HCT116 (cell line): ENCODE results near the gene HDAC7. TPM values are rescaled to one million over a fixed set of nuclear protein-coding genes. Genes with fewer than 3 reads are reported as not detected.

Experiments used
- ATAC-seq: fragments of 200-7000 bp; cut with Tn5 transposase; 2 replicates; pipeline ENCODE4 v1.9.1; 2020; ENCODE audit warnings: mild to moderate bottlenecking, moderate library complexity
- BruUV-seq: library from RNA; stranded (reverse); fragments of 400-500 nt; replicated peaks from 2 replicates; lab custom pipeline; 2021; lab: Mats Ljungman, UMichigan
- CTCF ChIA-PET: fragments of 300-600 bp; sonication (Branson Sonifier 250); formaldehyde crosslinking; loops from one replicate; lab custom pipeline; 2021; ENCODE audit warnings: antibody characterized with exemption; lab: Charles Lee
- POLR2A ChIA-PET: fragments of 300-600, 350-600 bp; sonication (Branson Sonifier 250); formaldehyde crosslinking; loops from one replicate; lab custom pipeline; 2021; ENCODE audit warnings: antibody characterized with exemption; lab: Charles Lee
- RAD21 ChIA-PET, 2 experiments: fragments of 300-600 bp; sonication (Branson Sonifier 250); formaldehyde crosslinking; loops; one replicate each; lab custom pipeline; 2023; ENCODE audit warnings: low total read pairs in 2 of 2; ENCODE audit not compliant: uncharacterized antibody in 2 of 2, unreplicated experiment in 2 of 2, low non-redundant PET in 1 of 2; lab: Charles Lee
- DNase-seq: peaks from one replicate; pipeline ENCODE4 v3.0.0-alpha.2; 2010; ENCODE audit warnings: low read depth, low spot score
- H2AFZ ChIP-seq: fragments of 200-600 bp; shearing (Covaris generic), sonication (generic); 2 replicates; pipeline ENCODE4 v1.6.1; 2017; ENCODE audit warnings: low read depth, mixed run types, mixed read lengths, antibody characterized with exemption, low read length; ENCODE audit not compliant: poor library complexity, severe bottlenecking
- H3K27ac ChIP-seq: 2 replicates; pipeline ENCODE4 v1.5.1; 2012; ENCODE audit warnings: low read depth, low read length
- H3K27me3 ChIP-seq: fragments of 200-600 bp; sonication (generic); 2 replicates; pipeline ENCODE4 v1.6.1; 2016; ENCODE audit warnings: mixed run types, low read length, mixed read lengths; ENCODE audit not compliant: insufficient read depth
- H3K36me3 ChIP-seq, 2 experiments: fragments of 200-500 bp in 1 of 2; fragments of 200-600 bp in 1 of 2; sonication (Bioruptor generic) in 1 of 2; sonication (generic) in 1 of 2; 2 replicates each; pipeline versions ENCODE4 v1.5.1 to v1.6.1; 2014 to 2016; ENCODE audit warnings: low read length in 2 of 2, inconsistent platforms in 1 of 2, mixed read lengths in 1 of 2, mixed run types in 1 of 2; ENCODE audit not compliant: insufficient read depth in 2 of 2, control insufficient read depth in 1 of 2
- H3K4me1 ChIP-seq, 2 experiments: fragments of 200-600 bp in 1 of 2; sonication (generic) in 1 of 2; 2 replicates each; pipeline versions ENCODE4 v1.5.1 to v1.6.1; 2012 to 2017; ENCODE audit warnings: low read length in 2 of 2, inconsistent platforms in 1 of 2, mild to moderate bottlenecking in 1 of 2, mixed read lengths in 1 of 2, mixed run types in 1 of 2, moderate library complexity in 1 of 2; ENCODE audit not compliant: insufficient read depth in 2 of 2, control insufficient read depth in 1 of 2
- H3K4me2 ChIP-seq: fragments of 200-600 bp; sonication (generic); 2 replicates; pipeline ENCODE4 v1.6.1; 2017; ENCODE audit warnings: mixed run types, low read length, mixed read lengths
- H3K4me3 ChIP-seq, 2 experiments: fragments of 200-600 bp in 1 of 2; sonication (generic) in 1 of 2; replicated peaks in 1 of 2; 2 replicates each; pipeline ENCODE4 v1.5.1; 2011 to 2016; ENCODE audit warnings: low read length in 2 of 2, control low read depth in 1 of 2, low read depth in 1 of 2, mild to moderate bottlenecking in 1 of 2, mixed read lengths in 1 of 2, mixed run types in 1 of 2
- H3K79me2 ChIP-seq: fragments of 200-600 bp; sonication (generic); 2 replicates; pipeline ENCODE4 v1.6.1; 2017; ENCODE audit warnings: mild to moderate bottlenecking, mixed run types, low read length, moderate library complexity, mixed read lengths; ENCODE audit not compliant: insufficient read depth
- H3K9ac ChIP-seq: fragments of 200-600 bp; sonication (generic); 2 replicates; pipeline ENCODE4 v1.6.1; 2016; ENCODE audit warnings: low read length, mixed read lengths
- H3K9me2 ChIP-seq: fragments of 200-600 bp; sonication (generic), shearing (Covaris generic); 2 replicates; pipeline ENCODE4 v1.6.1; 2017; ENCODE audit warnings: mixed run types, mild to moderate bottlenecking, moderate library complexity; ENCODE audit not compliant: insufficient read depth
- H3K9me3 ChIP-seq, 2 experiments: fragments of 200-500 bp in 1 of 2; fragments of 200-600 bp in 1 of 2; sonication (Bioruptor generic) in 1 of 2; sonication (generic) in 1 of 2; 2 replicates each; pipeline ENCODE4 v1.6.1; 2014 to 2017; ENCODE audit warnings: low read length in 2 of 2, mixed read lengths in 2 of 2, inconsistent platforms in 1 of 2, low read depth in 1 of 2, mild to moderate bottlenecking in 1 of 2, mixed run types in 1 of 2, moderate library complexity in 1 of 2; ENCODE audit not compliant: control insufficient read depth in 1 of 2, insufficient read depth in 1 of 2
- H4K20me1 ChIP-seq: fragments of 200-600 bp; sonication (generic), shearing (Covaris generic); 2 replicates; pipeline ENCODE4 v1.6.1; 2017; ENCODE audit warnings: mixed run types, mild to moderate bottlenecking, moderate library complexity; ENCODE audit not compliant: insufficient read depth
- CBX3 ChIP-seq: IDR thresholded peaks from 2 replicates; pipeline ENCODE4 v1.6.1; 2012; ENCODE audit warnings: low read depth
- EGR1 ChIP-seq: IDR thresholded peaks from 2 replicates; pipeline ENCODE4 v1.6.1; 2012; ENCODE audit warnings: low read depth
- FOSL1 ChIP-seq: IDR thresholded peaks from 2 replicates; pipeline ENCODE4 v1.6.1; 2012; ENCODE audit warnings: low read depth
- MAX ChIP-seq: IDR thresholded peaks from 2 replicates; pipeline ENCODE4 v1.6.1; 2012
- POLR2A ChIP-seq: IDR thresholded peaks from 2 replicates; pipeline ENCODE4 v1.7.0; 2011; ENCODE audit warnings: borderline replicate concordance; ENCODE audit not compliant: insufficient read depth, insufficient read length; ENCODE audit errors: extremely low read depth
- RAD21 ChIP-seq: IDR thresholded peaks from 2 replicates; pipeline ENCODE4 v1.6.1; 2012; ENCODE audit warnings: low read depth, mild to moderate bottlenecking
- SIN3A ChIP-seq: IDR thresholded peaks from 2 replicates; pipeline ENCODE4 v1.6.1; 2012; ENCODE audit warnings: low read depth
- intact Hi-C: fragments of 100-400 bp; cut with micrococcal nuclease; formaldehyde crosslinking; loops from 2 replicates; pipeline ENCODE4 v1.10.0; 2022
- total RNA-seq: library from RNA; stranded (reverse); gene quantifications from one replicate; pipeline ENCODE4 v1.2.1, GENCODE V29; 2021; ENCODE audit not compliant: unreplicated experiment

The HDAC7 gene
- total RNA-seq, 1 experiment from 2014 or later, result 38.1 TPM

GRCh38 chr12:47752552-47752951, 67.2 kb downstream of the HDAC7 start:
- no peaks in the 10 kb centered on the region for H3K9me3 ChIP-seq
- H3K27ac ChIP-seq, result no peak overlapping the region
- H2AFZ ChIP-seq, result no peak overlapping the region
- no peaks in the 10 kb centered on the region for H3K9me2 ChIP-seq
- H4K20me1 ChIP-seq, result no peaks in the 10 kb centered on the region
- intact Hi-C loops, result no loop called here
- no peak for TF ChIP-seq SIN3A
- peaks cover 32 to 42% of the 10 kb centered on the region in 2 experiments for H3K4me1 ChIP-seq
- POLR2A ChIA-PET, result no interaction called here
- peak overlapping the region; percentile 85 for H3K4me2 ChIP-seq
- RAD21 ChIA-PET, result no interaction called here
- no peak overlapping the region for H3K4me3 ChIP-seq
- H3K79me2 ChIP-seq, result no peaks in the 10 kb centered on the region
- ATAC-seq (no peak), DNase-seq (no peak)
- H3K9ac ChIP-seq, result peak overlapping the region; percentile 40
- no peaks in the 10 kb centered on the region for H3K27me3 ChIP-seq
- no peaks in the 10 kb centered on the region for H3K36me3 ChIP-seq
- BruUV-seq, result no TSS peak
- CTCF ChIA-PET, result interaction anchor here (3.5 to 9.1 kb wide), 2 partner anchors 10 to 14 kb away, joined by 25 to 75 read pairs; no protein-coding TSS in a partner anchor

DNA sequence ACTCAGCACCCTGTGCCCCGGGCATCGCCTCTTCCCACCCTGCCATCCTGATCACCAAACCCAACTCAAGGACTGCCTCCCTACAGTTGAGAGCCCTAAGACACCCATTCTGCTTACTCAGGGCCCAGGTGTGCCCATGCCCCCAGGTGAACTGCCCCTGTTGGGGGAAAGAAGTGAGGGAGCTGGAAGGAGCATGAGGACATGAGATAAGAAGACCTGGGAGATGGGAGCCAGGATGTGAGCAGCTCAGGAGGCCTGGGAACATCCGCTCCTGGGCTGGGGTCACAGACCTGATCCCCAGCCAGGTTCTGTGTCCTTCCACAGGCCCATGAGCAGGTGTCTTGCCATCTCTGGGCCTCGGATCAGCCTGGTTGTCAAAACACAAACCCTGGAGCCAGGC, 67.6 kb downstream of the HDAC7 start:
- Histone ChIP-seq H3K36me3 (no peaks in the 10 kb centered on the region), H3K9ac (0 out of 2 replicates have a peak overlapping the region, but pooled peaks have one; percentile 40), H3K4me2 (peak overlapping the region; percentile 85), H2AFZ (no peak overlapping the region), H3K79me2 (no peaks in the 10 kb centered on the region), H3K27me3 (no peaks in the 10 kb centered on the region), H4K20me1 (no peaks in the 10 kb centered on the region), H3K9me2 (no peaks in the 10 kb centered on the region), H3K4me3 (no peak overlapping the region), H3K4me1 (peaks cover 32 to 42% of the 10 kb centered on the region in 2 experiments), H3K27ac (no peak overlapping the region), H3K9me3 (no peaks in the 10 kb centered on the region)
- DNase-seq (no peak), ATAC-seq (no peak)
- ChIA-PET CTCF (interaction anchor here (3.5 to 9.1 kb wide), 2 partner anchors 9 to 14 kb away, joined by 25 to 75 read pairs; no protein-coding TSS in a partner anchor), RAD21 (no interaction called here), POLR2A (no interaction called here)
- intact Hi-C loops, result no loop called here
- no TSS peak for BruUV-seq
- no peak for TF ChIP-seq FOSL1
- TF ChIP-seq EGR1, result no peak
- no peak for TF ChIP-seq MAX
- no peak for TF ChIP-seq POLR2A
- no peak for TF ChIP-seq RAD21
- TF ChIP-seq CBX3, result no peak
